Stimulated activated naive CD4-positive, alpha-beta T cell (primary cell): Measurements from ENCODE around the gene PCDHGA11.
"Not testable (repeated sequence)": the region's sequence is repeated elsewhere in the genome, so short reads cannot be mapped to it uniquely, and the experiment has no call there.

Source experiments
- DNase-seq, 6 experiments: peaks; one replicate each; lab custom pipeline; 2025; lab: John Stamatoyannopoulos, UW

Gene PCDHGA11

DNA sequence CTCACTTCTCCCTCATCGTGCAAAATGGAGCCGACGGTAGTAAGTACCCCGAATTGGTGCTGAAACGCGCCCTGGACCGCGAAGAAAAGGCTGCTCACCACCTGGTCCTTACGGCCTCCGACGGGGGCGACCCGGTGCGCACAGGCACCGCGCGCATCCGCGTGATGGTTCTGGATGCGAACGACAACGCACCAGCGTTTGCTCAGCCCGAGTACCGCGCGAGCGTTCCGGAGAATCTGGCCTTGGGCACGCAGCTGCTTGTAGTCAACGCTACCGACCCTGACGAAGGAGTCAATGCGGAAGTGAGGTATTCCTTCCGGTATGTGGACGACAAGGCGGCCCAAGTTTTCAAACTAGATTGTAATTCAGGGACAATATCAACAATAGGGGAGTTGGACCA is 10.4 kb downstream of the PCDHGA11 start:
- peak in 1 of 6 experiments; percentile 19 for DNase-seq

DNA sequence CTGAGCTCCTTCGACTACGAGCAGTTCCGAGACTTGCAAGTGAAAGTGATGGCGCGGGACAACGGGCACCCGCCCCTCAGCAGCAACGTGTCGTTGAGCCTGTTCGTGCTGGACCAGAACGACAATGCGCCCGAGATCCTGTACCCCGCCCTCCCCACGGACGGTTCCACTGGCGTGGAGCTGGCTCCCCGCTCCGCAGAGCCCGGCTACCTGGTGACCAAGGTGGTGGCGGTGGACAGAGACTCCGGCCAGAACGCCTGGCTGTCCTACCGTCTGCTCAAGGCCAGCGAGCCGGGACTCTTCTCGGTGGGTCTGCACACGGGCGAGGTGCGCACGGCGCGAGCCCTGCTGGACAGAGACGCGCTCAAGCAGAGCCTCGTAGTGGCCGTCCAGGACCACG is 11.5 kb downstream of the PCDHGA11 start:
- not testable (repeated sequence) for DNase-seq

DNA sequence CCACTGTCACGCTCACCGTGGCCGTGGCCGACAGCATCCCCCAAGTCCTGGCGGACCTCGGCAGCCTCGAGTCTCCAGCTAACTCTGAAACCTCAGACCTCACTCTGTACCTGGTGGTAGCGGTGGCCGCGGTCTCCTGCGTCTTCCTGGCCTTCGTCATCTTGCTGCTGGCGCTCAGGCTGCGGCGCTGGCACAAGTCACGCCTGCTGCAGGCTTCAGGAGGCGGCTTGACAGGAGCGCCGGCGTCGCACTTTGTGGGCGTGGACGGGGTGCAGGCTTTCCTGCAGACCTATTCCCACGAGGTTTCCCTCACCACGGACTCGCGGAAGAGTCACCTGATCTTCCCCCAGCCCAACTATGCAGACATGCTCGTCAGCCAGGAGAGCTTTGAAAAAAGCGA is 11.9 kb downstream of the PCDHGA11 start:
- DNase-seq: not testable (repeated sequence)

- no peak for DNase-seq
Observed at GRCh38 chr5:141434006-141434405, 13.2 kb downstream of the PCDHGA11 start.

- DNase-seq: no peak
Observed at GRCh38 chr5:141437221-141437620, 16.4 kb downstream of the PCDHGA11 start.

DNA sequence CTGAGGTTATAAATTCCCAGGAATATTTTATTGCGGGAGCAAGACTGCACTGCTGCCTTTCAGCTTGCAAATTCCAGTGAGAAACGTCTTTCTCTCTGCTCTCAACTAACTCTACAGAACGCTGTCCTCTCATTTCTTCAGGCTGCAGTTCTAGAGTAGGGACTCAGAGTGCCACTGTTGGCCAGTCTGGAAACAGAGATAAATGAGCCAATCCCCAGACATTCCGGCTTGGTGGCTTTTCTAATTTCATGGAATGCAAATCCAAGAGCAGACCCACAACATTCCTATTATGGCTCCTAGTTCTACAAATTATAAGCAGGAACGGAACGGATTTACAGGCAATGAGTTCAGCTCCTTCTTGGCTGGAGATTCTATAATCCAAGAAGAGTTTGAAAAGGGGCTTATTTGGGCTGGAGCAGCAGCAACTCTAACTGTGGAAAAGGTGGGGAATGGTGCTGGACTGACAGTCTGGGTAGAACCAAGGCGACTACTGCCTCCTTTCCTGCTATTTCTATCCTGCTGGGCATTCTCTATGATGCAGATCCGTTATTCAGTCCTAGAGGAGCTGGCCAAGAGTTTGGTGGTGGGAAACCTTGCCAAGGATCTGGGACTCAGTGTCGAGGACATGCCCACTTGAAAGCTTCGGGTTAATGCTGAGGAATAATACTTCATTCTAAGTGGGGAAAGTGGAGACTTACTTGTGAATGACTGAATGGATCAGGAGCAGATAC is 18.7 kb downstream of the PCDHGA11 start:
- DNase-seq: no peak

DNA sequence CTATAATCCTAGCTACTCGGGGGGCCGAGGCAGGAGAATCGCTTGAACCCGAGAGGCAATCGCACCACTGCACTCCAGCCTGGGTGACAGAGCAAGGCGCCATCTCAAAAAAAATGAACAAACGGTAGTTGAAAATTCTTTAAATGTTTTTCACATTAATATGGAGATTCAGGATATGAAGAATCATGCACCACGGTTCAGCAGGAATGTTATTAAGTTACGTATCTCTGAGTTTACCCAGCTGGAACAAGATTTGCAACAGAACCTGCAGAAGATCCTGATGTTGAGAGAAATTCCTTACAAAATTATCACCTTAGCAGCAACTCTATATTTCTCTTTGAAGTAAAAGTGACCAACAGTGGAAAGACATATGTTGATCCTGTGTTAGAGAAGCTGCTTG is 19.5 kb downstream of the PCDHGA11 start:
- DNase-seq: no peak

DNA sequence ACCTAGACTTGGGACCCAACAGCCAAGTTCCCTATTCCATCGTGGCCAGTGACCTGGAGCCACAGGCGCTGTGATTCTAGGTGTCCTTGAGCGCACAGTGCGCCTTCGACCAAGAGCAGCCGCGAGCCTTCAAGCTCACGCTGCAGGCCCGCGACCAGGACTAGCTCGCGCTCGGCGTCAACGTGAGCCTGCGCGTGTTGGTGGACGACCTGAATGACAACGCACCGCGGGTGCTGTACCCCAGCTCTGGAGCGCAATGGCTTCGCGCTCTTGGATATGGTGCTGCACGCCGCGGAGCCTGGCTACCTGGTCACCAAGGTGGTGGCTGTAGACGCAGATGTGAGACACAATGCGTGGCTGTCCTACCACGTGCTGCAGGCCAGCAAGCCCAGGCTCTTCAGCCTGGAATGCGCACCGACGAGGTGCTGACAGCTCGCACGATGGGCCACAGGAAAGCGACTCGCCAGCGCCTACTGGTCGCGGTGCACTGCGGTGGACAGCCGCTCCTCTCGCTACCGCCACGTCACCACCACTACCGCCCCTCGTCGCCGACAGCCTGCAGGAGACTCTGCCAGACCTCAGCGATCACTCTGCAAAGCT is 20.8 kb downstream of the PCDHGA11 start:
- DNase-seq: no peak

GRCh38 chr5:141465351-141465750 is 44.5 kb downstream of the PCDHGA11 start:
- DNase-seq: no peak
